ENCODE results near the gene MBNL1.

MBNL1 gene

DNA sequence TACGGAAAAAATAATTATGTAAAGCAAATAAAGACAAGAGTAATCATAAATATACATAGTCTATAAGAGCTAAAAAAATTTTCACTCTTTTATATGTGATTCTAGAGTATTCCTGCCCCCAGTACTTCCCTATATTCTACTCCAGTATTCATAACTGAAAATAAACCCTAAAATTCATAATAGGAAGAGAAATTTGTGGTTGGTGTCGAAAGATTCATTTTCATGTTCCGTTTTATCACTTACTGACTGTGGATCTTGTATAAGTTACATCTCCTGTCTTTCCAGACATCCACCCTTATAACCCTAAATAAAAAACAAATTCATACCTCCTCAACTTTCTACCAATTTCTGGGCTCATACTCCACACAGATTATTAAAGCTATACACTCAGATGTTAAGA is 16.0 kb upstream of the MBNL1 start:
- TF ChIP-seq CTCF (IDR thresholded peaks at IDR 0.05), result no peak
- TF ChIP-seq ZFX (IDR thresholded peaks at IDR 0.05; ENCODE audit: borderline replicate concordance), result no peak
- no peak overlapping the region for H3K27ac ChIP-seq

- no peak overlapping the region for H3K27ac ChIP-seq
- TF ChIP-seq CTCF (IDR thresholded peaks at IDR 0.05) (no peak), ZFX (IDR thresholded peaks at IDR 0.05; ENCODE audit: borderline replicate concordance) (no peak)
These were observed 15.2 kb upstream of the MBNL1 start for GRCh38 chr3:152253514-152253913.

DNA sequence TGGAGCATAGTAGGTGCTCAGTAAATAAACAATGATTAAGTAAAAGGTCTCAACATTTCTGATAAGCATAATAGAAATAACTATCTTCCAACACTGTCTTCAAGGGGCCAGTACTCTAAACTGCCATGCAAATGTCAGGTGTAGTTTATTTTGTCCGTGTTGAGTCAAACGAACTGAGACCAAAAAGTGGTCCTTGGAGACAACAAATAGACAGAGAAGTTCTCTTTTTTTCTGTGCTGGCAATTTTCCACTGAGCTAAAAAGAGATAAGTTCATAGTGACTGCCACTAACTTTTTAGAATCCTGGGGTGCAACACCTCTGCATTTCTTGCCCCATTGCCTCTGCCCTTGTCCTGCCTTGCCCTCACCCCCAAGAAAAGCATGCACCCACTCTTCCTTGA is 14.7 kb upstream of the MBNL1 start:
- H3K27ac ChIP-seq, result no peak overlapping the region
- TF ChIP-seq ZFX (IDR thresholded peaks at IDR 0.05; ENCODE audit: borderline replicate concordance) (no peak), CTCF (IDR thresholded peaks at IDR 0.05) (no peak)

GRCh38 chr3:152255290-152255689 is 13.4 kb upstream of the MBNL1 start:
- no peak for TF ChIP-seq CTCF (IDR thresholded peaks at IDR 0.05)
- TF ChIP-seq ZFX (IDR thresholded peaks at IDR 0.05; ENCODE audit: borderline replicate concordance), result no peak
- no peak overlapping the region for H3K27ac ChIP-seq

- no peak overlapping the region for H3K27ac ChIP-seq
- TF ChIP-seq CTCF (IDR thresholded peaks at IDR 0.05) (no peak), ZFX (IDR thresholded peaks at IDR 0.05; ENCODE audit: borderline replicate concordance) (no peak)
These were observed 11.7 kb upstream of the MBNL1 start for GRCh38 chr3:152256851-152257562.

DNA sequence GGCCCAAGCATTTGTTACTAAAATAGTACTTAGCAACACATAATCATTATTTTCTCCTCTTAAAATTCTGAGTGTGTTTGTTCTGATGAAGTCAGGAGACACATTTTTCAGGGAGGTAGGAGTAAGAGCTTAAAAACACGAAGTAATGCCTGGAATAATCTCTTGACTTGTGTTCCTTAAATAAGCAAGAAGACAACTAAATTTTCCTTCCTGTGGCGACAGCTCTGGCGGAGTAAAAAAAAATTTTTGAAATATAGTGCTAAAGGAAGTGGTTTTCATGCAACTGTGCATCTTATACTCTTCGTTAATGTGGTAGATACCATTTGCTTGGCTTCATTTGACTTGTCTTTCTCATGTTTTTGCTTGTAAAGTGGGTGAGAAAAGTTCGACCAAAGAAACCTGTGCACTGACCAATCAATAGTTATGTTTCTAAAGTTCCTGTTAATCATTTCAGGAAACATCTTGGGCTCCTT is 11.1 kb upstream of the MBNL1 start:
- TF ChIP-seq CTCF (IDR thresholded peaks at IDR 0.05) (no peak), ZFX (IDR thresholded peaks at IDR 0.05; ENCODE audit: borderline replicate concordance) (no peak)
- H3K27ac ChIP-seq, result no peak overlapping the region
